Renal pelvis (tissue), 4 donors: Measurements from ENCODE around the gene MCM10. TPM values are rescaled to one million over a fixed set of nuclear protein-coding genes. Genes with fewer than 3 reads are reported as not detected.

ENCODE experiments used
- DNase-seq: peaks from one replicate; pipeline ENCODE4 v3.0.0-alpha.2; 2013
- polyA plus RNA-seq, 3 donors: library from polyadenylated mRNA; unstranded; fragments of 120-200 nt; gene quantifications; one replicate each; pipeline ENCODE4 v1.2.1, GENCODE V29; 2013; ENCODE audit not compliant: insufficient read length in 3 of 3

Gene MCM10
- polyA plus RNA-seq, 3 donors: 11.5 to 13.5 (median 11.8) TPM

DNA sequence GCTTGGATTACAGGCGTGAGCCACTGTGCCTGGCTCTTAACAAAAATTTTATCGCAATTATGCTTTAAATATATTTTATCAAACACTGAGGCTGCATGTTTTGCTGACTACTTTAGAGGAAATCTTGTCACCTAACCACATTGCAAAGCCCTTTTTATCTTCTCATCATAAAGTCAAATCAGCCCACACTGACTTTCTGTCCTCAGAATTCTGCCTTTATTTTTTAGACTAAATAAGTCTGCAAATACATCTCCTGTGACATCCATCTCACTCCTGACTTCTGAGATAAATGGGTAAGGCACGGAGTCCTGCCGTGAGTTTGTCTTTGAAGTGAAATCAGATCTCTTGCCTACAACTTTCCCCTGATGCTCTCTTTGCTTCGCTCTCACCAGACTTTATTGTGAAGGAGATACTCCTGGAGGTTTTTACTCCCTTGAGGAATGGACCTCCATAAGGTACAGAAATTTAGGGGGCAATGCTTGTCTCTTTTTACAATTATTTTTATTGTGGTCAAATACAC lies 96.3 kb downstream of the MCM10 start:
- DNase-seq: no peak

Other genes starting within 250 kb of the MCM10 start
- 10 to 100 TPM in 2 of 3 donors, 1 to 10 TPM in 1; 9.9 to 16.1 (median 12.7) TPM for gene CCDC3, start 159.8 kb upstream of the MCM10 start, polyA plus RNA-seq
- 10 to 100 TPM; 29.3 to 35.7 (median 34.3) TPM for gene OPTN, start 61.4 kb upstream of the MCM10 start, polyA plus RNA-seq
- not detected for gene UCMA, start 72.8 kb downstream of the MCM10 start, polyA plus RNA-seq
- 10 to 100 TPM; 24.3 to 44.9 (median 36.5) TPM for gene PHYH, start 138.5 kb downstream of the MCM10 start, polyA plus RNA-seq
- gene SEPHS1, start 186.7 kb downstream of the MCM10 start, polyA plus RNA-seq: 100 to 1,000 TPM; 114 to 129 (median 127) TPM